Measurements from ENCODE around the gene OARD1.

The OARD1 gene, protein sequence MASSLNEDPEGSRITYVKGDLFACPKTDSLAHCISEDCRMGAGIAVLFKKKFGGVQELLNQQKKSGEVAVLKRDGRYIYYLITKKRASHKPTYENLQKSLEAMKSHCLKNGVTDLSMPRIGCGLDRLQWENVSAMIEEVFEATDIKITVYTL

GRCh38 chr6:41071923-41072835 lies at the start of gene OARD1:
Gene OARD1 (minus strand): TSS chr6:41072356. CDS start chr6:41071634, 722 bp downstream.
- DNase-seq: peak; percentile 100

- DNase-seq: no peak
Observed at GRCh38 chr6:41120058-41120457, 47.9 kb upstream of the OARD1 start.

- DNase-seq: no peak
Observed at GRCh38 chr6:41119508-41119907, 47.4 kb upstream of the OARD1 start.

- DNase-seq: peak; percentile 77
Observed at GRCh38 chr6:41115027-41115426, 42.9 kb upstream of the OARD1 start.

DNA sequence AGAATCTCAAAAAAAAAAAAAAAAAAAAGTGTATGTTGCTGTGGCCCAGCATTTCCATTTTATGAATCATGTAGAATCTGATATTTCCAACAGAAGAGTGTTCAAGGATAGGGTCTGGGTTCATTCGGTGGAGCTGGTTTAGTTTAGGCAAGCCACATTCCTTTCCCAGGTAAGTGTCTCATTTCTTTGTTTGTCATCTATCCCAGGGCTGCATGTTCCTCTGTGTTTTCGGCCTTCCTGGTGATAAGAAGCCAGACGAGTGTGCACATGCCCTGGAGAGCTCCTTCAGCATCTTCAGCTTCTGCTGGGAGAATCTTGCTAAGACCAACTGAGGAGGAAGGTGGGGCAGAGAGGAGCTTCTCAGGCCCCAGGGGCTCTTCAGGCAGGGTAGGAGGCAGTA lies 38.9 kb upstream of the OARD1 start:
- no peak for DNase-seq

- no peak for DNase-seq
Observed at GRCh38 chr6:41103847-41104246, 31.7 kb upstream of the OARD1 start.

DNA sequence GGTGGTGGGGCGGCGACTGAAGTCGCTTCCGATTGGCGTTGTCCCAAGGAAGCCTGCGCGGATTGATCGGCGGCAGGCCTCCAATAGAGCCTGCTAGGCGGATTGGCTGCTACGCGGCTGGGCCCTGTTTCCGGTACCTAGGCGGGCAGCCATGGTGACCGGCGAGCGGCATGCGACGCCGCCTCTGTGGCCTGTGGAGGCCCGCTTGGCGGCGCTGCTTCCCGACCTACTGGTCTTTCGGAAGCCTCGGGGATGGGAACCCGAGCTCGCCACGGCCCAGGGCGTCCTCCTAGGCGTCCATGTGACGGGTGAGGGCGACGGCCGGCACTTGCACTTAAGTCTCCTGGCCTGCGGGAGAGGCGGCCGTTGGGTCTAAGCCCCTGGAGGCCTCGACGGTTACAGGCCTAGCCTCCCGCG lies 28.7 kb upstream of the OARD1 start:
- no peak for DNase-seq

- no peak for DNase-seq
Observed at GRCh38 chr6:41098366-41098765, 26.2 kb upstream of the OARD1 start.

GRCh38 chr6:41097467-41098090 lies 25.4 kb upstream of the OARD1 start:
- no peak for DNase-seq

- no peak for DNase-seq
Observed at GRCh38 chr6:41093729-41094128, 21.6 kb upstream of the OARD1 start.

DNA sequence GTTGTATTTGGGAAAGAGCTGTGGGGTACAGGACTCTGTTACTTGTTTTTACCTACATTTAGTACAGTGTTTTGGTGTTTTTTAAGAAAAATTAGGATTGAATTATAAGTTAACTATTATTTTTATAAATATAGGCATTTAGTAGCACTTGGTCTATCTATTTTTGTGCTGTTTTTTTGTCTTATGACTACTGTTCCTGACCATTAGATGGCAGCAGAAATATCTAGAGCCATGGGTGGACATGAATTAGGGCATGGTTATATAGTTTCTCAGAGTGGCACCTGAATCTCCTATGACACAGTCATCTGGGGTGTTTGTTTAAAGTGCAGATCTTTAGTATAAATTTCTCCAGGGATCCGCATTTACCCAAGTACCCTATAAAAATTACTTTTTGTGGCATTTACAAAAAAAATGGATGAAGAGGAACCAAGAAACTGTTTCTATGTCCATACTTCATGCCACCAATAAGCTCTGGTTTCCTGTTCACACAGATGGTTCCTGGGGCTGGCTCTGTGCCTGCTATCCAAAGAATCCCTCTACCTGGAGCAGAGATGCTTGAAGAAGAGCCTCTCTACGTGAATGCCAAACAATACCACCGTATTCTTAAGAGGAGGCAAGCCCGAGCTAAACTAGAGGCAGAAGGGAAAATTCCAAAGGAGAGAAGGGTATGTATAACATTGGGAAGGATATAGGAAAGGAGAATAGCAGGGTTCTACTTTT lies 20.4 kb upstream of the OARD1 start:
- peak; percentile 36 for DNase-seq

- DNase-seq: no peak
Observed at GRCh38 chr6:41090841-41091761, 18.9 kb upstream of the OARD1 start.

- DNase-seq: no peak
Observed at GRCh38 chr6:41088451-41088850, 16.3 kb upstream of the OARD1 start.

- DNase-seq: no peak
Observed at GRCh38 chr6:41085182-41085581, 13.0 kb upstream of the OARD1 start.

- DNase-seq: no peak
Observed at GRCh38 chr6:41083072-41083471, 10.9 kb upstream of the OARD1 start.

DNA sequence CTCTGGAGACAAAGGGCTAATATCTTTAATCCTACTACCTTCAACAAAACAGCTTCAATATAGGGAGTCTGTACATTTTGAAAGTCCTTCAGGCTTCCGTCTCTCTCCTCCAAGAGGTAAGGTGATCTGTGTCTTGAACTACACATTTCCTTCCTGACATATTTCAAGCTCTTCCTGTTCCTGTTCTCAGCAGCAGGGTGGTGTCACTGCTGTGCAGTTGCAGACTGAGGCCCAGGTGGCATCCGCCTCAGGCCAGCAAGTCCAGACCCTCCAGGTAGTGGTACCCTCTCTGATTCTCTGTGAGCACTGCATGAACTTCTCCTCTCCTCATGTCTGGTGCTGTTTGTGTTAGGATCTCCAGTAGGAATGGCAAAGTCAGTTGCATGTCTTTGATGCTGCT lies 8.5 kb upstream of the OARD1 start:
- DNase-seq: no peak

- DNase-seq: no peak
Observed at GRCh38 chr6:41079080-41079479, 6.9 kb upstream of the OARD1 start.

DNA sequence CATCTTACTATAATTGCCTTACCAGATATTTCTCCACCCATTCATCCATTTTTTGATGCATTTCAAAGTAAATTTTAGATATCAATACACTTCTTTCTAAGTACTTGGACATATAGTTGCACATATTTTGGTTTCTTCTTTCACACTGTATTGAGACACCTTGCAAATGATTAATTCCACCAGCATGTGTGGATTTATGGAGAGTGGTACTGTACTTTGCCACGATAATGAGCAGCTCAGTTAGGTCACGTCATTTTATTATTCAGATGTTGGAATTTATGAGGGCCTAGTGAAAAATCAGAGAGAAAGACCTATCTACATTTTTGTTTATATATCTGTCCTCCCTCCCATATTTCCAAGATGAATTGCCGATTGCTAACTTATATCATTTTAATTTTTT lies 5.9 kb upstream of the OARD1 start:
- no peak for DNase-seq

- DNase-seq: no peak
Observed at GRCh38 chr6:41077536-41077935, 5.4 kb upstream of the OARD1 start.

- no peak for DNase-seq
Observed at GRCh38 chr6:41075651-41076626, 3.8 kb upstream of the OARD1 start.

All from NCI-H82 (cell line).